Thymus (tissue), 14 donors: ENCODE measurements around the gene TCERG1. TPM values are rescaled to one million over a fixed set of nuclear protein-coding genes. Genes with fewer than 3 reads are reported as not detected.
A peak's percentile ranks its signal among the peaks of the same experiment; 100 is the strongest.

ENCODE experiments used
- DNase-seq, 9 donors: peaks; one replicate each; pipeline ENCODE4 v3.0.0-alpha.2; 2013; ENCODE audit warnings: low spot score in 9 of 9, low read depth in 6 of 9, missing footprints in 1 of 9
- H3K27ac ChIP-seq, 2 donors: one replicate each; pipeline ENCODE4 v1.5.1; 2013; ENCODE audit warnings: control low read depth in 1 of 2, low read depth in 1 of 2, low read length in 1 of 2, mild to moderate bottlenecking in 1 of 2, moderate library complexity in 1 of 2
- H3K27me3 ChIP-seq, 2 donors: one replicate each; pipeline ENCODE4 v1.5.1; 2013; ENCODE audit warnings: low read length in 1 of 2; ENCODE audit not compliant: control insufficient read depth in 2 of 2, insufficient read depth in 1 of 2
- H3K36me3 ChIP-seq, 2 donors: one replicate each; pipeline ENCODE4 v1.5.1; 2013; ENCODE audit warnings: low read length in 1 of 2, mild to moderate bottlenecking in 1 of 2, moderate library complexity in 1 of 2; ENCODE audit not compliant: control insufficient read depth in 2 of 2, insufficient read depth in 2 of 2
- H3K4me1 ChIP-seq, 2 donors: one replicate each; pipeline ENCODE4 v1.5.1; 2013; ENCODE audit warnings: low read length in 2 of 2; ENCODE audit not compliant: control insufficient read depth in 2 of 2, insufficient read depth in 2 of 2
- H3K4me3 ChIP-seq, 2 donors: one replicate each; pipeline ENCODE4 v1.5.1; 2013; ENCODE audit warnings: low read length in 2 of 2, control low read depth in 1 of 2, mild to moderate bottlenecking in 1 of 2
- H3K9me3 ChIP-seq, 2 donors: one replicate each; pipeline ENCODE4 v1.5.1; 2013; ENCODE audit warnings: low read length in 1 of 2, mild to moderate bottlenecking in 1 of 2; ENCODE audit not compliant: control insufficient read depth in 2 of 2, insufficient read depth in 1 of 2
- WGBS: extraction: QIAGEN DNeasy Blood & Tissue Kit; methylation state at CpG from one replicate; pipeline ENCODE4 v1.1.7; 2013; 5-methylcytosine and 5-hydroxymethylcytosine counted together
- long read RNA-seq, 10 donors: transcript quantifications; one replicate each; lab custom pipeline, GENCODE V29; 2026
- polyA plus RNA-seq: library from polyadenylated mRNA; stranded (reverse); fragments of 200-250 nt; gene quantifications from one replicate; pipeline ENCODE4 v1.2.3, GENCODE V29; 2013
- total RNA-seq: library from RNA; stranded (reverse); fragments of 120-200 nt; gene quantifications from one replicate; pipeline ENCODE4 v1.2.4, GENCODE V29; 2013
- donor health status: healthy.

TCERG1 gene
- total RNA-seq (40.5 TPM), polyA plus RNA-seq (103 TPM)
- long read RNA-seq, donor 1, result 0 reads
- long read RNA-seq, donor 2, result 0 reads
- long read RNA-seq, donor 3, partial matches to known transcripts, result 27 of 29 reads
- long read RNA-seq, donor 3, other reads (novel, unspliced or antisense), result 0 of 29 reads
- long read RNA-seq, donor 4, partial matches to known transcripts, result 28 of 31 reads
- long read RNA-seq, donor 4, other reads (novel, unspliced or antisense), result 0 of 31 reads
- long read RNA-seq, donor 5, partial matches to known transcripts, result 18 of 27 reads
- long read RNA-seq, donor 5, other reads (novel, unspliced or antisense), result 0 of 27 reads
- long read RNA-seq, donor 6, full-length matches to known transcripts, result 6 of 16 reads
- long read RNA-seq, donor 6, partial matches to known transcripts, result 10 of 16 reads
- long read RNA-seq, donor 6, other reads (novel, unspliced or antisense), result 0 of 16 reads
- long read RNA-seq, donor 7, partial matches to known transcripts, result 10 of 13 reads
- long read RNA-seq, donor 7, other reads (novel, unspliced or antisense), result 0 of 13 reads
- long read RNA-seq, donor 8, partial matches to known transcripts, result 0 of 1 reads
- long read RNA-seq, donor 8, other reads (novel, unspliced or antisense), result 0 of 1 reads
- long read RNA-seq, donor 9, partial matches to known transcripts, result 5 of 7 reads
- long read RNA-seq, donor 9, other reads (novel, unspliced or antisense), result 0 of 7 reads
- long read RNA-seq, donor 10, partial matches to known transcripts, result 6 of 9 reads
- long read RNA-seq, donor 10, other reads (novel, unspliced or antisense), result 0 of 9 reads

GRCh38 chr5:146446861-146447733, at the start of gene TCERG1:
Gene TCERG1 (plus strand): TSS chr5:146447333. CDS start chr5:146447350, 17 bp downstream.
- peaks cover 10 to 15% of the 10 kb centered on the region in 2 donors for H3K4me1 ChIP-seq
- H3K4me3 ChIP-seq, result peak within 1 kb of the TSS; percentile 94 to 95
- H3K27ac ChIP-seq, result peak within 1 kb of the TSS; percentile 90 to 96
- H3K36me3 ChIP-seq, result no peaks in the 10 kb centered on the region
- peaks cover 0 to 4% of the 10 kb centered on the region in 2 donors for H3K9me3 ChIP-seq
- H3K27me3 ChIP-seq, result no peaks in the 10 kb centered on the region
- DNase-seq, result peak; percentile 98 to 100 (median 100)
- WGBS, result under 1% methylated on average over 68 of the region's 68 CpGs

- WGBS, result 95% methylated on average over 4 of the region's 4 CpGs
- no peaks in the 10 kb centered on the region for H3K27me3 ChIP-seq
- no peak overlapping the region for H3K27ac ChIP-seq
- H3K4me1 ChIP-seq, result no peaks in the 10 kb centered on the region
- no peak overlapping the region for H3K4me3 ChIP-seq
- H3K9me3 ChIP-seq, result no peaks in the 10 kb centered on the region
- no peaks in the 10 kb centered on the region for H3K36me3 ChIP-seq
- DNase-seq, result no peak
Observed at GRCh38 chr5:146398826-146399225, 48.3 kb upstream of the TCERG1 start.

- no peaks in the 10 kb centered on the region for H3K4me1 ChIP-seq
- 11% methylated on average over 1 of the region's 1 CpG for WGBS
- H3K4me3 ChIP-seq, result no peak overlapping the region
- no peak overlapping the region for H3K27ac ChIP-seq
- H3K36me3 ChIP-seq, result no peaks in the 10 kb centered on the region
- no peaks in the 10 kb centered on the region for H3K27me3 ChIP-seq
- H3K9me3 ChIP-seq, result no peaks in the 10 kb centered on the region
- DNase-seq, result no peak
Observed at GRCh38 chr5:146399481-146399880, 47.7 kb upstream of the TCERG1 start.

GRCh38 chr5:146400201-146400600, 46.9 kb upstream of the TCERG1 start:
- no peaks in the 10 kb centered on the region for H3K27me3 ChIP-seq
- no peaks in the 10 kb centered on the region for H3K9me3 ChIP-seq
- no peak for DNase-seq
- H3K36me3 ChIP-seq, result no peaks in the 10 kb centered on the region
- no peaks in the 10 kb centered on the region for H3K4me1 ChIP-seq
- H3K27ac ChIP-seq, result no peak overlapping the region
- WGBS, result 88% methylated on average over 2 of the region's 2 CpGs
- H3K4me3 ChIP-seq, result no peak overlapping the region

GRCh38 chr5:146401021-146401420, 46.1 kb upstream of the TCERG1 start:
- DNase-seq, result no peak
- Histone ChIP-seq H3K27me3 (no peaks in the 10 kb centered on the region), H3K36me3 (no peaks in the 10 kb centered on the region), H3K4me3 (no peak overlapping the region), H3K4me1 (no peaks in the 10 kb centered on the region), H3K27ac (no peak overlapping the region), H3K9me3 (no peaks in the 10 kb centered on the region)
- 88% methylated on average over 9 of the region's 9 CpGs for WGBS

- Histone ChIP-seq H3K27me3 (no peaks in the 10 kb centered on the region), H3K4me1 (no peaks in the 10 kb centered on the region), H3K27ac (no peak overlapping the region), H3K9me3 (no peaks in the 10 kb centered on the region), H3K4me3 (no peak overlapping the region), H3K36me3 (no peaks in the 10 kb centered on the region)
- WGBS, result 92% methylated on average over 4 of the region's 4 CpGs
- no peak for DNase-seq
Observed at GRCh38 chr5:146402949-146403348, 44.2 kb upstream of the TCERG1 start.

GRCh38 chr5:146409054-146409671, 38.0 kb upstream of the TCERG1 start:
- no peaks in the 10 kb centered on the region for H3K36me3 ChIP-seq
- H3K27me3 ChIP-seq, result no peaks in the 10 kb centered on the region
- DNase-seq, result no peak
- H3K27ac ChIP-seq, result no peak overlapping the region
- 74% methylated on average over 11 of the region's 11 CpGs for WGBS
- H3K4me1 ChIP-seq, result no peaks in the 10 kb centered on the region
- no peaks in the 10 kb centered on the region for H3K9me3 ChIP-seq
- H3K4me3 ChIP-seq, result no peak overlapping the region

GRCh38 chr5:146410272-146410671, 36.9 kb upstream of the TCERG1 start:
- Histone ChIP-seq H3K36me3 (no peaks in the 10 kb centered on the region), H3K27ac (no peak overlapping the region), H3K4me1 (no peaks in the 10 kb centered on the region), H3K9me3 (no peaks in the 10 kb centered on the region), H3K4me3 (no peak overlapping the region), H3K27me3 (no peaks in the 10 kb centered on the region)
- no peak for DNase-seq
- WGBS, result 96% methylated on average over 2 of the region's 2 CpGs
